Vagina (tissue), 2 donors: ENCODE results near the gene DNM2. TPM values are rescaled to one million over a fixed set of nuclear protein-coding genes. Genes with fewer than 3 reads are reported as not detected.
A peak's percentile ranks its signal among the peaks of the same experiment; 100 is the strongest.

Experiments used
- DNase-seq, 2 donors: peaks; one replicate each; pipeline ENCODE4 v3.0.0-alpha.2; 2017; ENCODE audit errors: extremely low spot score in 2 of 2
- H3K27ac ChIP-seq: fragments of 200-600 bp; sonication (generic); one replicate; pipeline ENCODE4 v1.5.1; 2019
- H3K27me3 ChIP-seq: fragments of 200-600 bp; sonication (generic); one replicate; pipeline ENCODE4 v1.5.1; 2019
- H3K36me3 ChIP-seq, 2 donors: fragments of 200-600 bp; sonication (generic); one replicate each; pipeline ENCODE4 v1.5.1; 2017 to 2019
- H3K4me1 ChIP-seq: fragments of 200-600 bp; sonication (generic); one replicate; pipeline ENCODE4 v1.5.1; 2019
- H3K4me3 ChIP-seq, 2 donors: fragments of 200-600 bp; sonication (generic); 1 replicate in 1 of 2; 2 replicates in 1 of 2; pipeline ENCODE4 v1.5.1; 2016 to 2019
- H3K9me3 ChIP-seq: fragments of 200-600 bp; sonication (generic); one replicate; pipeline ENCODE4 v1.5.1; 2019
- CTCF ChIP-seq, 3 experiments: fragments of 450-650 bp in 2 of 3; fragments of 200-600 bp in 1 of 3; sonication (generic) in 1 of 3; IDR thresholded peaks; one replicate each; pipeline ENCODE4 v1.5.1; 2017 to 2019; ENCODE audit warnings: antibody characterized with exemption in 3 of 3, mild to moderate bottlenecking in 2 of 3, moderate library complexity in 2 of 3
- POLR2A ChIP-seq, 2 donors: fragments of 450-650 bp; IDR thresholded peaks; one replicate each; pipeline ENCODE4 v1.6.1; 2017; ENCODE audit warnings: antibody characterized with exemption in 2 of 2, mild to moderate bottlenecking in 2 of 2, moderate library complexity in 2 of 2
- POLR2AphosphoS5 ChIP-seq, 2 donors: sonication (generic); formaldehyde crosslinking; IDR thresholded peaks; one replicate each; pipeline ENCODE4 v1.9.0; 2017; ENCODE audit warnings: antibody characterized with exemption in 2 of 2, mild to moderate bottlenecking in 2 of 2, low read depth in 1 of 2; ENCODE audit not compliant: insufficient read depth in 1 of 2
- intact Hi-C: fragments of 100-400 bp; cut with DNase I; formaldehyde crosslinking; loops from one replicate; pipeline ENCODE4 v1.15.1; 2023
- total RNA-seq: library from RNA; depleted of rRNA; stranded (reverse); fragments of >200 nt; gene quantifications from one replicate; pipeline ENCODE4 v1.2.3, GENCODE V29; 2016

Gene DNM2
- total RNA-seq, 1 donor from 2014 or later = 128 TPM

- TF ChIP-seq CTCF (IDR thresholded peaks at IDR 0.05) (no peak), POLR2AphosphoS5 (IDR thresholded peaks at IDR 0.05; ENCODE audit: insufficient read depth in 1 of 2, low read depth in 1 of 2) (no peak)
- Histone ChIP-seq H3K36me3 (peaks cover 0 to 13% of the 10 kb centered on the region in 2 donors), H3K4me3 (no peak overlapping the region), H3K9me3 (no peaks in the 10 kb centered on the region), H3K27me3 (no peaks in the 10 kb centered on the region), H3K4me1 (peaks cover 14% of the 10 kb centered on the region), H3K27ac (no peak overlapping the region)
- intact Hi-C loops = no loop called here
- no peak for DNase-seq
These were observed 114.4 kb downstream of the DNM2 start for GRCh38 chr19:10831987-10832938.

- intact Hi-C loops = no loop called here
- no peaks in the 10 kb centered on the region for H3K27me3 ChIP-seq
- H3K4me3 ChIP-seq = no peak overlapping the region
- no peak overlapping the region for H3K27ac ChIP-seq
- H3K36me3 ChIP-seq = peaks cover 0 to 13% of the 10 kb centered on the region in 2 donors
- no peaks in the 10 kb centered on the region for H3K9me3 ChIP-seq
- no peak for DNase-seq
- TF ChIP-seq POLR2AphosphoS5 (IDR thresholded peaks at IDR 0.05; ENCODE audit: insufficient read depth in 1 of 2, low read depth in 1 of 2) (no peak), CTCF (IDR thresholded peaks at IDR 0.05) (no peak), POLR2A (IDR thresholded peaks at IDR 0.05) (no peak)
- peaks cover 14% of the 10 kb centered on the region for H3K4me1 ChIP-seq
These were observed 115.0 kb downstream of the DNM2 start for GRCh38 chr19:10832939-10833296.

- Histone ChIP-seq H3K4me1 (peaks cover 14% of the 10 kb centered on the region), H3K27me3 (no peaks in the 10 kb centered on the region), H3K4me3 (peak overlapping the region; percentile 65 to 72), H3K36me3 (peaks cover 0 to 13% of the 10 kb centered on the region in 2 donors), H3K27ac (peak overlapping the region; percentile 96), H3K9me3 (no peaks in the 10 kb centered on the region)
- peak in 1 of 2 donors; percentile 95 for DNase-seq
- TF ChIP-seq CTCF (IDR thresholded peaks at IDR 0.05) (no peak), POLR2A (IDR thresholded peaks at IDR 0.05) (no peak), POLR2AphosphoS5 (IDR thresholded peaks at IDR 0.05; ENCODE audit: insufficient read depth in 1 of 2, low read depth in 1 of 2) (no peak)
- intact Hi-C loops = no loop called here
These were observed 117.3 kb downstream of the DNM2 start for GRCh38 chr19:10835089-10835753.

- H3K4me1 ChIP-seq = peaks cover 14% of the 10 kb centered on the region
- DNase-seq = peak in 1 of 2 donors; percentile 98
- H3K9me3 ChIP-seq = no peaks in the 10 kb centered on the region
- H3K36me3 ChIP-seq = peaks cover 0 to 10% of the 10 kb centered on the region in 2 donors
- H3K4me3 ChIP-seq = peak within 1 kb of the TSS; percentile 65 to 72
- intact Hi-C loops = no loop called here
- peak; percentile 46 to 93 for TF ChIP-seq POLR2AphosphoS5 (IDR thresholded peaks at IDR 0.05; ENCODE audit: insufficient read depth in 1 of 2, low read depth in 1 of 2)
- no peak for TF ChIP-seq POLR2A (IDR thresholded peaks at IDR 0.05)
- peak in 1 of 3 experiments; percentile 56 for TF ChIP-seq CTCF (IDR thresholded peaks at IDR 0.05)
- H3K27ac ChIP-seq = peak within 1 kb of the TSS; percentile 96
- no peaks in the 10 kb centered on the region for H3K27me3 ChIP-seq
These were observed 118.0 kb downstream of the DNM2 start, which contains the start of gene TMED1 for GRCh38 chr19:10835754-10836478. TSS of gene TMED1 (minus strand) at chr19:10836212. CDS start at chr19:10836191, 21 bp downstream.
